Measurements from ENCODE around the gene ST7. TPM values are rescaled to one million over a fixed set of nuclear protein-coding genes. Genes with fewer than 3 reads are reported as not detected.

Gene ST7
- total RNA-seq, 2 experiments from 2014 or later = 9.6 to 10.7 TPM

GRCh38 chr7:117075934-117076333 lies 122.6 kb downstream of the ST7 start:
- Histone ChIP-seq H3K79me2 (ENCODE audit: insufficient read depth, low read depth, low read length) (no peaks in the 10 kb centered on the region), H3K4me3 (ENCODE audit: low read depth, low read length, poor library complexity, severe bottlenecking) (no peak overlapping the region), H2AFZ (ENCODE audit: low read length) (no peak overlapping the region), H3K4me2 (ENCODE audit: low read length) (no peak overlapping the region), H3K36me3 (ENCODE audit: insufficient read depth, low read length) (no peaks in the 10 kb centered on the region), H3K9me2 (ENCODE audit: insufficient read depth, low read length) (no peaks in the 10 kb centered on the region), H3K27ac (ENCODE audit: low read depth, low read length, poor library complexity, severe bottlenecking) (no peak overlapping the region), H3K4me1 (ENCODE audit: insufficient read depth, low read length, poor library complexity, severe bottlenecking) (no peaks in the 10 kb centered on the region), H4K20me1 (ENCODE audit: insufficient read depth, low read length) (no peaks in the 10 kb centered on the region; the same call in 1 of the 2 replicates), H3K9me3 (ENCODE audit: low read length) (no peaks in the 10 kb centered on the region)
- intact Hi-C loops (cut with micrococcal nuclease; ENCODE audit: unreplicated experiment) = no loop called here
- CTCF ChIA-PET (ENCODE audit: unreplicated experiment) = no interaction called here
- TF ChIP-seq CTCF (conservative IDR thresholded peaks at IDR 0.05; ENCODE audit: low read length) (no peak), EZH2phosphoT487 (IDR thresholded peaks at IDR 0.05; ENCODE audit: borderline replicate concordance, low read depth, low read length) (no peak)
- BruUV-seq (replicated peaks) = no TSS peak
- no peak for DNase-seq (ENCODE audit: low spot score)
- POLR2A ChIA-PET = interaction anchor here (0.9 kb wide), 1 partner anchor 19 kb away, joined by 3 read pairs; no protein-coding TSS in a partner anchor

DNA sequence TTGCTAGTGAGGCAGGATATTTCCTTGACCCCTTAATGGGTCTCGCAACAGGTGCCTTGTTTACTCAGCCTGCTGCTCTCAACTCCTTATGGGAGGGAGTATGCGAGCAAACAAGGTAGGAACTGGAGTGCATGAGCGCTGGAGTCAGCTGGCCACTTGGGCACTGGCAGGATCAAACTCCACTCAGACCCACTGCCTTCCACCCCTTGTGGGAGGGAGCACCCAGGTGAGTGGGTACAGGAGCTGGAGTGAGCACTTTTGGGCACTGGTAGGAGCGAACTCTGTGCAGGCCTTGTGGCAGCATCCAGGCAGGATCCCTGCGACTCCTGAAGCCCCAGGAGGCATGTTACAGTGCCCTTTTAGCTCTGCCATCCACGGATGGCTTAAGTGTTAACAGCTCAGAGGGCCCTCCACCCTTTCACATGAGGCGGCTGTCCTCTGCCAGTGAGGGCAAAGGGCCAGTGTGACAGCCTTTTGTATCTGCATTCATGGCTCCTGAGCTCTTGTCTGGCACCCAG lies 123.2 kb downstream of the ST7 start:
- Histone ChIP-seq H3K9me3 (ENCODE audit: low read length) (no peaks in the 10 kb centered on the region), H3K36me3 (ENCODE audit: insufficient read depth, low read length) (no peaks in the 10 kb centered on the region), H3K4me3 (ENCODE audit: low read depth, low read length, poor library complexity, severe bottlenecking) (no peak overlapping the region), H3K9me2 (ENCODE audit: insufficient read depth, low read length) (no peaks in the 10 kb centered on the region), H4K20me1 (ENCODE audit: insufficient read depth, low read length) (no peaks in the 10 kb centered on the region; the same call in 1 of the 2 replicates), H2AFZ (ENCODE audit: low read length) (no peak overlapping the region), H3K4me1 (ENCODE audit: insufficient read depth, low read length, poor library complexity, severe bottlenecking) (no peaks in the 10 kb centered on the region), H3K79me2 (ENCODE audit: insufficient read depth, low read depth, low read length) (no peaks in the 10 kb centered on the region), H3K27ac (ENCODE audit: low read depth, low read length, poor library complexity, severe bottlenecking) (no peak overlapping the region), H3K4me2 (ENCODE audit: low read length) (no peak overlapping the region)
- no TSS peak for BruUV-seq (replicated peaks)
- POLR2A ChIA-PET = interaction anchor here (0.9 kb wide), 1 partner anchor 20 kb away, joined by 3 read pairs; no protein-coding TSS in a partner anchor
- CTCF ChIA-PET (ENCODE audit: unreplicated experiment) = no interaction called here
- intact Hi-C loops (cut with micrococcal nuclease; ENCODE audit: unreplicated experiment) = no loop called here
- TF ChIP-seq CTCF (conservative IDR thresholded peaks at IDR 0.05; ENCODE audit: low read length) (no peak), EZH2phosphoT487 (IDR thresholded peaks at IDR 0.05; ENCODE audit: borderline replicate concordance, low read depth, low read length) (no peak)
- DNase-seq (ENCODE audit: low spot score) = no peak

- H3K4me3 ChIP-seq (ENCODE audit: low read depth, low read length, poor library complexity, severe bottlenecking) = no peak overlapping the region
- no peaks in the 10 kb centered on the region for H3K79me2 ChIP-seq (ENCODE audit: insufficient read depth, low read depth, low read length)
- no peak for DNase-seq (ENCODE audit: low spot score)
- ChIA-PET CTCF (ENCODE audit: unreplicated experiment) (no interaction called here), POLR2A (interaction anchor here (0.7 to 1.1 kb wide), 2 partner anchors 10 to 65 kb away, joined by 3 to 6 read pairs; no protein-coding TSS in a partner anchor)
- intact Hi-C loops (cut with micrococcal nuclease; ENCODE audit: unreplicated experiment) = no loop called here
- no peaks in the 10 kb centered on the region for H3K9me3 ChIP-seq (ENCODE audit: low read length)
- no TSS peak for BruUV-seq (replicated peaks)
- H3K27ac ChIP-seq (ENCODE audit: low read depth, low read length, poor library complexity, severe bottlenecking) = no peak overlapping the region
- no peak overlapping the region for H2AFZ ChIP-seq (ENCODE audit: low read length)
- TF ChIP-seq CTCF (conservative IDR thresholded peaks at IDR 0.05; ENCODE audit: low read length) (no peak), EZH2phosphoT487 (IDR thresholded peaks at IDR 0.05; ENCODE audit: borderline replicate concordance, low read depth, low read length) (no peak)
- H3K36me3 ChIP-seq (ENCODE audit: insufficient read depth, low read length) = no peaks in the 10 kb centered on the region
- no peak overlapping the region for H3K4me2 ChIP-seq (ENCODE audit: low read length)
- no peaks in the 10 kb centered on the region for H3K4me1 ChIP-seq (ENCODE audit: insufficient read depth, low read length, poor library complexity, severe bottlenecking)
- no peaks in the 10 kb centered on the region; the same call in 1 of the 2 replicates for H4K20me1 ChIP-seq (ENCODE audit: insufficient read depth, low read length)
- no peaks in the 10 kb centered on the region for H3K9me2 ChIP-seq (ENCODE audit: insufficient read depth, low read length)
These were observed 124.4 kb downstream of the ST7 start for GRCh38 chr7:117077658-117078057.

All from OCI-LY7 (cell line).